H1 (cell line): ENCODE results near the gene CDK5R1.

Source experiments
- CHD2 ChIP-seq: IDR thresholded peaks from 2 replicates; pipeline ENCODE4 v1.6.1; 2012; ENCODE audit warnings: low read length, improper control_type of control experiment
- EP300 ChIP-seq, 2 experiments: IDR thresholded peaks; 1 replicate in 1 of 2; 2 replicates in 1 of 2; pipeline ENCODE4 v1.6.1; 2011 to 2012; ENCODE audit warnings: low read depth in 2 of 2, low read length in 2 of 2, mild to moderate bottlenecking in 2 of 2, borderline replicate concordance in 1 of 2, inconsistent platforms in 1 of 2, moderate library complexity in 1 of 2
- EZH2 ChIP-seq: fragments of 200-600 bp; sonication (generic); IDR thresholded peaks from 2 replicates; pipeline ENCODE4 v1.7.1; 2012; ENCODE audit warnings: low read depth, mild to moderate bottlenecking, moderate library complexity, low read length, inconsistent platforms; ENCODE audit not compliant: severe bottlenecking

- TF ChIP-seq EZH2 (no peak), CHD2 (no peak), EP300 (IDR thresholded peaks at IDR 0.05; ENCODE audit: borderline replicate concordance in 1 of 2, low read depth in 2 of 2, low read length in 2 of 2) (no peak)
Observed at GRCh38 chr17:32512328-32512727, 25.5 kb downstream of the CDK5R1 start.
